A549 (cell line): ENCODE results near the gene TMPRSS11E. TPM values are rescaled to one million over a fixed set of nuclear protein-coding genes. Genes with fewer than 3 reads are reported as not detected.

Source experiments
- ATAC-seq, 2 experiments: fragments of 200-7000 bp in 1 of 2; fragments of >200 bp in 1 of 2; cut with Nextera tagmentation in 1 of 2; cut with Tn5 transposase in 1 of 2; 3 replicates each; pipeline versions ENCODE4 v1.8.0 to v1.9.1; 2018 to 2020; ENCODE audit warnings: mild to moderate bottlenecking in 1 of 2, moderate library complexity in 1 of 2
- CTCF ChIA-PET: fragments of 300-600 bp; sonication (Branson Sonifier 250); formaldehyde crosslinking; extraction: SDS; loops from one replicate; lab custom pipeline; 2021; ENCODE audit warnings: antibody characterized with exemption, inconsistent platforms; lab: Yijun Ruan, JAX
- POLR2A ChIA-PET: fragments of 350-600 bp; formaldehyde crosslinking; extraction: SDS; loops from one replicate; lab custom pipeline; 2021; ENCODE audit warnings: antibody characterized with exemption, inconsistent platforms; lab: Yijun Ruan, JAX
- DNase-seq, 2 experiments: peaks; one replicate each; pipeline versions ENCODE4 v3.0.0 to v3.0.0-alpha.2; 2011 to 2016; ENCODE audit warnings: low read depth in 1 of 2, low spot score in 1 of 2
- FAIRE-seq: peaks from 2 replicates; lab custom pipeline; 2011; peaks lifted over from hg19 to GRCh38; lab: Jason Lieb, UNC
- H3K27ac ChIP-seq, 2 experiments: fragments of >200 bp; sonication (Bioruptor Twin); formaldehyde crosslinking; 3 replicates each; pipeline ENCODE4 v1.5.1; 2016 to 2017
- H3K4me1 ChIP-seq: fragments of >200 bp; sonication (Bioruptor Twin); formaldehyde crosslinking; 3 replicates; pipeline ENCODE4 v1.6.1; 2016
- H3K4me2 ChIP-seq: fragments of >200 bp; sonication (Bioruptor Twin); formaldehyde crosslinking; 3 replicates; pipeline ENCODE4 v1.6.1; 2016
- H3K4me3 ChIP-seq: fragments of >200 bp; sonication (Bioruptor Twin); formaldehyde crosslinking; 3 replicates; pipeline ENCODE4 v1.5.1; 2016
- H3K9me3 ChIP-seq: fragments of >200 bp; sonication (Bioruptor Twin); formaldehyde crosslinking; 3 replicates; pipeline ENCODE4 v1.6.1; 2016
- BHLHE40 ChIP-seq: IDR thresholded peaks from 2 replicates; pipeline ENCODE4 v1.6.1; 2012; ENCODE audit warnings: low read depth, low read length, inconsistent platforms
- CBX8 ChIP-seq: fragments of 200-600 bp; sonication (generic); IDR thresholded peaks from 2 replicates; pipeline ENCODE4 v1.6.1; 2016
- CHD2 ChIP-seq: fragments of 150-350 bp; IDR thresholded peaks from 2 replicates; pipeline ENCODE4 v1.6.1; 2014; ENCODE audit warnings: low read length; ENCODE audit not compliant: partially characterized antibody
- CHD4 ChIP-seq: fragments of 200-600 bp; sonication (generic); IDR thresholded peaks from 2 replicates; pipeline ENCODE4 v1.6.1; 2016; ENCODE audit warnings: antibody characterized with exemption, mild to moderate bottlenecking, borderline replicate concordance
- E2F6 ChIP-seq: IDR thresholded peaks from 2 replicates; pipeline ENCODE4 v1.6.1; 2012; ENCODE audit warnings: low read depth, borderline replicate concordance
- EHF ChIP-seq: fragments of 250-450 bp; sonication (Bioruptor Pico); IDR thresholded peaks from 2 replicates; pipeline ENCODE4 v1.5.0; 2020; ENCODE audit warnings: mild to moderate bottlenecking
- EHMT2 ChIP-seq: fragments of 200-600 bp; sonication (generic); IDR thresholded peaks from 2 replicates; pipeline ENCODE4 v1.6.1; 2016; ENCODE audit warnings: antibody characterized with exemption, low read depth, mild to moderate bottlenecking, moderate library complexity
- FOSB ChIP-seq: fragments of 250-450 bp; sonication (Bioruptor Pico); IDR thresholded peaks from 2 replicates; pipeline ENCODE4 v1.5.0; 2020; ENCODE audit warnings: mild to moderate bottlenecking, moderate library complexity
- FOSL2 ChIP-seq, 2 experiments: fragments of 450-650 bp in 1 of 2; fragments of >200 bp in 1 of 2; sonication (Bioruptor Twin) in 1 of 2; formaldehyde crosslinking; IDR thresholded peaks; 2 replicates each; pipeline versions ENCODE4 v1.5.0 to v1.6.1; 2016 to 2020; ENCODE audit warnings: mild to moderate bottlenecking in 1 of 2, moderate library complexity in 1 of 2
- FOXS1 ChIP-seq: fragments of 250-450 bp; sonication (Bioruptor Pico); IDR thresholded peaks from 2 replicates; pipeline ENCODE4 v1.5.0; 2020; ENCODE audit warnings: mild to moderate bottlenecking, moderate library complexity
- GATA3 ChIP-seq: IDR thresholded peaks from 2 replicates; pipeline ENCODE4 v1.6.1; 2012; ENCODE audit warnings: borderline replicate concordance
- HEYL ChIP-seq: fragments of 250-450 bp; sonication (Bioruptor Pico); IDR thresholded peaks from 2 replicates; pipeline ENCODE4 v1.8.0; 2021; ENCODE audit warnings: mild to moderate bottlenecking, moderate library complexity
- HOXB13 ChIP-seq: fragments of 250-450 bp; sonication (Bioruptor Pico); IDR thresholded peaks from 2 replicates; pipeline ENCODE4 v1.5.0; 2020; ENCODE audit warnings: low read depth, mild to moderate bottlenecking, moderate library complexity
- HOXB5 ChIP-seq: fragments of 250-450 bp; sonication (Bioruptor Pico); IDR thresholded peaks from 2 replicates; pipeline ENCODE4 v1.5.0; 2020; ENCODE audit warnings: mild to moderate bottlenecking, moderate library complexity
- JUN ChIP-seq, 2 experiments: fragments of >200 bp; sonication (Bioruptor Twin); formaldehyde crosslinking; IDR thresholded peaks; 2 replicates in 1 of 2; 3 replicates in 1 of 2; pipeline ENCODE4 v1.6.1; 2016 to 2017
- KDM1A ChIP-seq: fragments of 200-600 bp; sonication (generic); IDR thresholded peaks from 2 replicates; pipeline ENCODE4 v1.6.1; 2016; ENCODE audit warnings: low read depth, mild to moderate bottlenecking
- KDM5A ChIP-seq: fragments of 200-600 bp; sonication (generic); IDR thresholded peaks from 2 replicates; pipeline ENCODE4 v1.6.1; 2016; ENCODE audit warnings: antibody characterized with exemption, mild to moderate bottlenecking
- MAFK ChIP-seq: fragments of 450-650 bp; IDR thresholded peaks from 2 replicates; pipeline ENCODE4 v1.6.1; 2014; ENCODE audit not compliant: partially characterized antibody
- MAZ ChIP-seq: fragments of 150-350 bp; IDR thresholded peaks from 2 replicates; pipeline ENCODE4 v1.6.1; 2014; ENCODE audit warnings: antibody characterized with exemption, low read depth, low read length, borderline replicate concordance
- NPAS2 ChIP-seq: fragments of 250-450 bp; sonication (Bioruptor Pico); IDR thresholded peaks from 2 replicates; pipeline ENCODE4 v1.8.0; 2022; ENCODE audit warnings: mild to moderate bottlenecking, moderate library complexity, borderline replicate concordance
- PBX3 ChIP-seq: IDR thresholded peaks from 2 replicates; pipeline ENCODE4 v1.6.1; 2012
- PHF8 ChIP-seq: fragments of 200-600 bp; sonication (generic); IDR thresholded peaks from 2 replicates; pipeline ENCODE4 v1.6.1; 2016; ENCODE audit warnings: low read depth, mild to moderate bottlenecking, antibody characterized with exemption, moderate library complexity, borderline replicate concordance
- RAD21 ChIP-seq, 2 experiments: fragments of >200 bp in 1 of 2; sonication (Bioruptor Twin) in 1 of 2; formaldehyde crosslinking in 1 of 2; IDR thresholded peaks in 1 of 2; conservative IDR thresholded peaks in 1 of 2; 2 replicates in 1 of 2; 3 replicates in 1 of 2; pipeline ENCODE4 v1.6.1; 2012 to 2018; ENCODE audit warnings: inconsistent platforms in 1 of 2
- RFX5 ChIP-seq: fragments of 450-650 bp; IDR thresholded peaks from 2 replicates; pipeline ENCODE4 v1.7.1; 2014; ENCODE audit warnings: antibody characterized with exemption, mild to moderate bottlenecking, moderate library complexity
- SREBF2 ChIP-seq: fragments of 450-650 bp; IDR thresholded peaks from 2 replicates; pipeline ENCODE4 v1.6.1; 2014; ENCODE audit warnings: mild to moderate bottlenecking, moderate library complexity
- ZSCAN20 ChIP-seq: fragments of 250-450 bp; sonication (Bioruptor Pico); IDR thresholded peaks from 2 replicates; pipeline ENCODE4 v1.8.0; 2022; ENCODE audit warnings: mild to moderate bottlenecking, moderate library complexity
- WGBS: methylation state at CpG from one replicate; pipeline ENCODE4 v1.1.6; 2017; ENCODE audit errors: missing lambda C conversion rate; 5-methylcytosine and 5-hydroxymethylcytosine counted together
- polyA plus RNA-seq, 4 experiments: library from polyadenylated mRNA; depleted of rRNA in 3 of 4; stranded (reverse); fragments of >200 nt; fragmentation: RNase III in 1 of 4; extraction: RNeasy Plus Mini Kit Qiagen cat#74134 plus additional on column Dnase treatment in 1 of 4; gene quantifications; 2 replicates in 3 of 4; 3 replicates in 1 of 4; pipeline ENCODE4 v1.2.3, GENCODE V29; 2011 to 2017
- TF ChIP-seq, protein P1 (sequence below): fragments of 450-650 bp; IDR thresholded peaks from 2 replicates; pipeline ENCODE4 v1.6.1; 2014; ENCODE audit warnings: antibody characterized with exemption
- TF ChIP-seq, protein P2 (sequence below): fragments of >200 bp; sonication (Bioruptor Twin); formaldehyde crosslinking; IDR thresholded peaks from 2 replicates; pipeline ENCODE4 v1.6.1; 2016

TMPRSS11E gene
- polyA plus RNA-seq, 2 of the 4 experiments (the other 2 are of a cell fraction) = not detected

DNA sequence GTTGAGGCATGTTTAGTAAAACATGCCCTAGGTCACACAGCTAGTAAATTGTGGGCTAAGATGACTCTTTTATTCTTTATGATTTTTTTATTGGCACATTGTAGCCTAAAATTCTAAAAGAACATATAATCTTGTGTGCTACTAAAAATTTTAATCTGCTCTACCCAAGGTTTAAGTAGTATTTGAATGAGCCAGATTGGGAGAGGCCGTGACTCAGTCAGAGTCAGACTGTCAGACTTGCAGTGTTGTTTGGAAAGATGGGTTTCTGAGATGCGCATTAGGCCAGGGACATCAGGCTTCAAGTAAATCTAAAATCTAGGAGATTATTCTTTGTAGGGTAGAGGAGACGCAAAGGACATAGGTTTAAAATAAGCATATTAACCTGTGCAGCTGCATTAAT is 30.7 kb upstream of the TMPRSS11E start:
- FAIRE-seq (no peak), ATAC-seq (no peak), DNase-seq (no peak)
- no peak overlapping the region for H3K4me3 ChIP-seq
- no peak for TF ChIP-seq HEYL (CRISPR knock-in tag)
- no peak for TF ChIP-seq HOXB13
- TF ChIP-seq PHF8 = no peak
- TF ChIP-seq JUN (IDR thresholded peaks at IDR 0.05) = no peak
- no peak for TF ChIP-seq ZSCAN20 (CRISPR knock-in tag)
- no peak for TF ChIP-seq RAD21 (conservative IDR thresholded peaks at IDR 0.05 in 1 of 2, IDR thresholded peaks at IDR 0.05 in 1 of 2)
- no peak for TF ChIP-seq SREBF2
- H3K9me3 ChIP-seq = no peaks in the 10 kb centered on the region; the same call in 2 of the 3 replicates
- H3K27ac ChIP-seq = no peak overlapping the region
- WGBS = 84% methylated on average over 3 of the region's 3 CpGs
- H3K4me2 ChIP-seq = no peak overlapping the region
- POLR2A ChIA-PET = no interaction called here
- CTCF ChIA-PET = no interaction called here
- no peaks in the 10 kb centered on the region for H3K4me1 ChIP-seq

GRCh38 chr4:68426516-68426915 is 20.7 kb upstream of the TMPRSS11E start:
- DNase-seq = no peak
- POLR2A ChIA-PET = no interaction called here
- H3K4me3 ChIP-seq = no peak overlapping the region
- 82% methylated on average over 3 of the region's 3 CpGs for WGBS
- H3K9me3 ChIP-seq = no peaks in the 10 kb centered on the region
- TF ChIP-seq E2F6 = no peak
- H3K4me2 ChIP-seq = no peak overlapping the region
- no peaks in the 10 kb centered on the region for H3K4me1 ChIP-seq
- no peak for ATAC-seq
- H3K27ac ChIP-seq = no peak overlapping the region
- CTCF ChIA-PET = no interaction called here
- FAIRE-seq = no peak

DNA sequence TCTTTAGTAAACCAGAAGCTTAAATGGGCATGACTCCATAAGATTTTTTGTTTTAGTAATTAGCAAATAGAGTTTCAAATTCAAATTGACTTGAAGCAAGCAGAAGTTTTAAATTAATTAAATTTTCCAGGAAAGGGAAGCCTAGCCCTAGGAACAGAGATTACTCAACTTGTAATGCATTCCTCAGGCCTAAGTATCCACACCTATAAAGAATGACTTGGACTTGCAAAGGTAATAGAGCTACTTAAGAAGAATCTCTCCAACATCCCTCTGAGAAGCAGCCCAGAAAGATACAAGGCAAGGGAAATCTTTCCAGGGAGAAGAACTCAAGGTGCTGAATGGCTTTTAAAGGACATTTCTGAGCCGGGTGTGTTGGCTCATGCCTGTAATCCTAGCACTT is 16.9 kb upstream of the TMPRSS11E start:
- no peak overlapping the region for H3K4me3 ChIP-seq
- H3K9me3 ChIP-seq = no peaks in the 10 kb centered on the region
- no peak for FAIRE-seq
- TF ChIP-seq GATA3 = no peak
- TF ChIP-seq FOXS1 (CRISPR knock-in tag) = no peak
- TF ChIP-seq, protein P1, sequence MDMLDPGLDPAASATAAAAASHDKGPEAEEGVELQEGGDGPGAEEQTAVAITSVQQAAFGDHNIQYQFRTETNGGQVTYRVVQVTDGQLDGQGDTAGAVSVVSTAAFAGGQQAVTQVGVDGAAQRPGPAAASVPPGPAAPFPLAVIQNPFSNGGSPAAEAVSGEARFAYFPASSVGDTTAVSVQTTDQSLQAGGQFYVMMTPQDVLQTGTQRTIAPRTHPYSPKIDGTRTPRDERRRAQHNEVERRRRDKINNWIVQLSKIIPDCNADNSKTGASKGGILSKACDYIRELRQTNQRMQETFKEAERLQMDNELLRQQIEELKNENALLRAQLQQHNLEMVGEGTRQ = no peak
- TF ChIP-seq PBX3 = no peak
- TF ChIP-seq MAFK = no peak
- no peak for TF ChIP-seq CHD2
- no peak for TF ChIP-seq HOXB5 (CRISPR knock-in tag)
- no peak for TF ChIP-seq EHMT2
- no peak for TF ChIP-seq KDM5A
- TF ChIP-seq NPAS2 = no peak
- TF ChIP-seq RFX5 = no peak
- TF ChIP-seq FOSB (CRISPR knock-in tag) = no peak
- TF ChIP-seq FOSL2 (IDR thresholded peaks at IDR 0.05) = no peak
- no peak for TF ChIP-seq FOSL2 (CRISPR knock-in tag; IDR thresholded peaks at IDR 0.05)
- TF ChIP-seq KDM1A = no peak
- TF ChIP-seq, protein P2, sequence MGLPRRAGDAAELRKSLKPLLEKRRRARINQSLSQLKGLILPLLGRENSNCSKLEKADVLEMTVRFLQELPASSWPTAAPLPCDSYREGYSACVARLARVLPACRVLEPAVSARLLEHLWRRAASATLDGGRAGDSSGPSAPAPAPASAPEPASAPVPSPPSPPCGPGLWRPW = no peak
- TF ChIP-seq CHD4 = no peak
- TF ChIP-seq BHLHE40 = no peak
- no peak for TF ChIP-seq EHF (CRISPR knock-in tag)
- no peak for TF ChIP-seq MAZ
- no peak for TF ChIP-seq CBX8
- TF ChIP-seq, all 56 proteins: peak for 0
- Histone ChIP-seq H3K4me2 (no peak overlapping the region), H3K27ac (no peak overlapping the region), H3K4me1 (no peaks in the 10 kb centered on the region)
- WGBS = 50% methylated on average over 1 of the region's 1 CpG
- ChIA-PET POLR2A (no interaction called here), CTCF (no interaction called here)
- no peak for ATAC-seq
- no peak for DNase-seq
